ENCODE results near the gene HOXB2.

DNA sequence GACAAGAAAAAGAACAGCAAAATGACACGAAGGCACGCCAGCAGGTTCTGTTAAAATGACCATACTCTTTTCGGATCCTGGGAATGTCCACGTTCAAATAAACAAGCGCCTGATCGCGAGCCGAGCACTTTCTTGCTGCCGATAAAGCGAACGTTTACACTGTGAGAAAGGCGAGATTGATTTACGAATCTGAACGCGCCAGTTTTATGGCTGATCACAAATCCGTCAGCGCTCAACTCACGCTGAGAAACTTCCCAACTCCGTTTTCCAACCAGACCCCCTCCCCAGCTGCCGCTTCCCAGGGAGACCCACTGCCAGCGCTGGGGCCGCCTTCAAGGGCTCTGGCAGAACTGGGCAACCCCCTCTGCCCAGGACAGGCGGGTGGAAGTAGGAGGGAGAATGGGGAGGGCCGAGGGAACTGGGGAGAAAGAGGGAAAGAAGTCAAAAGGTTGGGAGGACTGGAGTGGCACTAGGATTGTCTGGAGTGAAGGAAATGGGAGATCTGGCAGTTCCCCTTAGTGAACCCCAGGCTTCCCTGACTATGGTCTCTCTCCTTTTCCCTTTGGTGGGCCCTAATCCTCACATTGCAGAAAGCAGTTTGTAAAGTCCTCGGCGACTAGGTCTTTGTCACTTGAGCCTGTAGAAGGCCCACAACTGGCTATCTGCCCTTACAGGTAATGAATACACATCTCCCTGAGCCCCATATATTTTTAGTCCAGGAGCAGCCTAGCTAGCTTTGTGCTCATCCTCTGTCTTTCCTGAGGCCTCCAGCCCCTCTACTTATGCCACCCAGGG lies 26.3 kb upstream of the HOXB2 start:
- TF ChIP-seq POLR2A (IDR thresholded peaks at IDR 0.05): no peak
- TF ChIP-seq, protein P1, sequence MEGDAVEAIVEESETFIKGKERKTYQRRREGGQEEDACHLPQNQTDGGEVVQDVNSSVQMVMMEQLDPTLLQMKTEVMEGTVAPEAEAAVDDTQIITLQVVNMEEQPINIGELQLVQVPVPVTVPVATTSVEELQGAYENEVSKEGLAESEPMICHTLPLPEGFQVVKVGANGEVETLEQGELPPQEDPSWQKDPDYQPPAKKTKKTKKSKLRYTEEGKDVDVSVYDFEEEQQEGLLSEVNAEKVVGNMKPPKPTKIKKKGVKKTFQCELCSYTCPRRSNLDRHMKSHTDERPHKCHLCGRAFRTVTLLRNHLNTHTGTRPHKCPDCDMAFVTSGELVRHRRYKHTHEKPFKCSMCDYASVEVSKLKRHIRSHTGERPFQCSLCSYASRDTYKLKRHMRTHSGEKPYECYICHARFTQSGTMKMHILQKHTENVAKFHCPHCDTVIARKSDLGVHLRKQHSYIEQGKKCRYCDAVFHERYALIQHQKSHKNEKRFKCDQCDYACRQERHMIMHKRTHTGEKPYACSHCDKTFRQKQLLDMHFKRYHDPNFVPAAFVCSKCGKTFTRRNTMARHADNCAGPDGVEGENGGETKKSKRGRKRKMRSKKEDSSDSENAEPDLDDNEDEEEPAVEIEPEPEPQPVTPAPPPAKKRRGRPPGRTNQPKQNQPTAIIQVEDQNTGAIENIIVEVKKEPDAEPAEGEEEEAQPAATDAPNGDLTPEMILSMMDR (IDR thresholded peaks at IDR 0.05): no peak
